A673 (cell line): Measurements from ENCODE around the gene SLC11A1. TPM values are rescaled to one million over a fixed set of nuclear protein-coding genes. Genes with fewer than 3 reads are reported as not detected.

Experiments
- BruUV-seq: library from RNA; stranded (reverse); fragments of 400-500 nt; replicated peaks from 2 replicates; lab custom pipeline; 2021; lab: Mats Ljungman, UMichigan
- CTCF ChIA-PET: fragments of 300-600 bp; sonication (Branson Sonifier 250); formaldehyde crosslinking; loops from one replicate; lab custom pipeline; 2022; ENCODE audit warnings: antibody characterized with exemption; lab: Charles Lee
- POLR2A ChIA-PET: fragments of 300-600 bp; sonication (Branson Sonifier 250); formaldehyde crosslinking; loops from one replicate; lab custom pipeline; 2022; ENCODE audit warnings: antibody characterized with exemption; ENCODE audit not compliant: low non-redundant PET; lab: Charles Lee
- DNase-seq: peaks from one replicate; pipeline ENCODE4 v3.0.0-alpha.2; 2015; ENCODE audit warnings: low spot score
- H3K27ac ChIP-seq: fragments of 200-600 bp; sonication (generic); 2 replicates; pipeline ENCODE4 v1.5.1; 2016; ENCODE audit warnings: mixed run types, low read depth, mild to moderate bottlenecking, mixed read lengths, antibody characterized with exemption, low read length; ENCODE audit not compliant: poor library complexity, severe bottlenecking
- H3K27me3 ChIP-seq: fragments of 200-600 bp; sonication (generic); replicated peaks from 2 replicates; pipeline ENCODE4 v1.6.1; 2017; ENCODE audit warnings: mixed run types, low read depth, mild to moderate bottlenecking, mixed read lengths, antibody characterized with exemption, low read length; ENCODE audit not compliant: insufficient read depth, poor library complexity
- H3K36me3 ChIP-seq: fragments of 200-600 bp; sonication (generic); 2 replicates; pipeline ENCODE4 v1.6.1; 2016; ENCODE audit warnings: mixed run types, mild to moderate bottlenecking, mixed read lengths, antibody characterized with exemption, low read length; ENCODE audit not compliant: insufficient read depth, poor library complexity, severe bottlenecking
- H3K4me1 ChIP-seq: fragments of 200-600 bp; sonication (generic); 2 replicates; pipeline ENCODE4 v1.6.1; 2017; ENCODE audit warnings: mixed run types, mild to moderate bottlenecking, mixed read lengths, antibody characterized with exemption, low read length; ENCODE audit not compliant: insufficient read depth, poor library complexity, severe bottlenecking
- H3K4me3 ChIP-seq: fragments of 200-600 bp; sonication (generic); 2 replicates; pipeline ENCODE4 v1.5.1; 2016; ENCODE audit warnings: low read depth, mixed run types, mild to moderate bottlenecking, mixed read lengths, low read length; ENCODE audit not compliant: poor library complexity, severe bottlenecking
- H3K9me3 ChIP-seq: fragments of 200-600 bp; sonication (generic); 2 replicates; pipeline ENCODE4 v1.6.1; 2016; ENCODE audit warnings: mixed run types, low read depth, mild to moderate bottlenecking, mixed read lengths, antibody characterized with exemption, low read length; ENCODE audit not compliant: poor library complexity, severe bottlenecking
- EZH2 ChIP-seq: fragments of 200-600 bp; sonication (generic); IDR thresholded peaks from 2 replicates; pipeline ENCODE4 v1.6.1; 2017; ENCODE audit warnings: borderline replicate concordance, low read depth, mild to moderate bottlenecking, mixed read lengths, antibody characterized with exemption, low read length; ENCODE audit not compliant: poor library complexity, severe bottlenecking
- intact Hi-C: fragments of 100-400 bp; cut with micrococcal nuclease; formaldehyde crosslinking; loops from one replicate; pipeline ENCODE4 v1.10.0; 2022; ENCODE audit not compliant: unreplicated experiment
- total RNA-seq: library from RNA; stranded (reverse); gene quantifications from 2 replicates; pipeline ENCODE4 v1.2.3, GENCODE V29; 2021
- TF ChIP-seq, protein P1 (sequence below): fragments of 300-800, 200-600 bp; sonication (generic); conservative IDR thresholded peaks from 2 replicates; pipeline ENCODE4 v1.5.1; 2017; ENCODE audit warnings: low read depth, mild to moderate bottlenecking, antibody characterized with exemption, low read length, moderate library complexity, mixed read lengths

SLC11A1 gene
- total RNA-seq, 1 experiment from 2014 or later, result 0.09 TPM

DNA sequence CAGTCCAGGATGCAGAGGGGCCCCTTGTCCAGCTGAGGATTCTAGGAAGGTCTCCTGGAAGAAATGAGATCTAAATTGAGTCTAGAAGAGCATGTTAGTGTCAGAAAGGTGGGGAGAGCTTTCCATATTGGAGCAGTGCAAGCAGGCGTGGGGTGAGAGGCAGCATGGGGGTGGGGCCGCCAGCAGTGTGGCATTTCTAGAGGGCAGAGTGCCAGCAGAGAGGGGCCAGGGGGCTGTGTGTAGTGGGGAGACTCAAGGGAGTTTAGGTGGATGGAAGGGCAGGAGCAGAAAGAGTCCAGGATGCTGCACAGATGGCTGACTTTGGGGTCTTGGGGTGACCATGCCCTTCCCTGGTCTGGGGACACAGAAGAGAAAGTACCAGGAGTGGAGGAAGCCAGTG lies 39.0 kb downstream of the SLC11A1 start:
- Histone ChIP-seq H3K9me3 (no peaks in the 10 kb centered on the region), H3K4me1 (no peaks in the 10 kb centered on the region), H3K36me3 (no peaks in the 10 kb centered on the region), H3K27ac (no peak overlapping the region), H3K4me3 (no peak overlapping the region), H3K27me3 (no peaks in the 10 kb centered on the region)
- intact Hi-C loops, result no loop called here
- TF ChIP-seq EZH2, result no peak
- TF ChIP-seq, protein P1, sequence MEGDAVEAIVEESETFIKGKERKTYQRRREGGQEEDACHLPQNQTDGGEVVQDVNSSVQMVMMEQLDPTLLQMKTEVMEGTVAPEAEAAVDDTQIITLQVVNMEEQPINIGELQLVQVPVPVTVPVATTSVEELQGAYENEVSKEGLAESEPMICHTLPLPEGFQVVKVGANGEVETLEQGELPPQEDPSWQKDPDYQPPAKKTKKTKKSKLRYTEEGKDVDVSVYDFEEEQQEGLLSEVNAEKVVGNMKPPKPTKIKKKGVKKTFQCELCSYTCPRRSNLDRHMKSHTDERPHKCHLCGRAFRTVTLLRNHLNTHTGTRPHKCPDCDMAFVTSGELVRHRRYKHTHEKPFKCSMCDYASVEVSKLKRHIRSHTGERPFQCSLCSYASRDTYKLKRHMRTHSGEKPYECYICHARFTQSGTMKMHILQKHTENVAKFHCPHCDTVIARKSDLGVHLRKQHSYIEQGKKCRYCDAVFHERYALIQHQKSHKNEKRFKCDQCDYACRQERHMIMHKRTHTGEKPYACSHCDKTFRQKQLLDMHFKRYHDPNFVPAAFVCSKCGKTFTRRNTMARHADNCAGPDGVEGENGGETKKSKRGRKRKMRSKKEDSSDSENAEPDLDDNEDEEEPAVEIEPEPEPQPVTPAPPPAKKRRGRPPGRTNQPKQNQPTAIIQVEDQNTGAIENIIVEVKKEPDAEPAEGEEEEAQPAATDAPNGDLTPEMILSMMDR, result no peak
- CTCF ChIA-PET, result no interaction called here
- DNase-seq, result no peak
- POLR2A ChIA-PET, result no interaction called here
- no TSS peak for BruUV-seq

DNA sequence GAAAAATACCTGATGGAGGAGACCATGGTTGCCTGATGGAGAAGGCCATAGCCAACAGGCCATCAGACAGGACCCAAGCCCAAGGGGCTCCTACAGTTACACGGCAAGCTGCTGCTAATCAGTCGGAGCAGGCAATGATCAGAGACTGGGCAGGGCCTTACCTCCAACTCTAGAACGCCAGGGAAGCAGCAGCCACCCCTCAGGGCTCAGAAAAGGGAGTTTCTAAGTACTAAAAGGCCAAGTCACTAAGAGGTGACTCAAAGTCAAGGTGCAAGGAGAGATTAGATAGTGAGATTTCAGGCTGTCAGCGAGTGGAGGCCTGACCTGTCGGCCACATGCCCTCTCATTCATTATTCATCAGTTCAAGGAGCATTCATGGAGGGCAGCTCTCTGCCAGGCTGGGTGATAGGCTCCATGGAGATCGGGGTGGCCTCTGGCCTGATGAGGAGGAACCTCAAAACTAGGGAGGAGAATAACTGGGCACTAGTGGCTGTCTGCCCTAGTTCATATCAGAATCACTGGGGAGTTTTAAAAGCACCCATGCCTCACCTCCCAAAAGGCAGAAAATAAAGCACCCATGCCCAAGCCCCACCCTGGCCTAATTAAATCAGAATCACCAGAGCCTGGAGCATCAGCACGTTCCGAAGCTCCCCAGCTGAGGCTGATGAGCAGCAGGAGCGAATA lies 40.5 kb downstream of the SLC11A1 start:
- BruUV-seq, result no TSS peak
- CTCF ChIA-PET, result no interaction called here
- no peak overlapping the region for H3K4me3 ChIP-seq
- H3K4me1 ChIP-seq, result no peaks in the 10 kb centered on the region
- no peak for DNase-seq
- intact Hi-C loops, result no loop called here
- H3K27ac ChIP-seq, result no peak overlapping the region
- no peaks in the 10 kb centered on the region for H3K36me3 ChIP-seq
- H3K9me3 ChIP-seq, result no peaks in the 10 kb centered on the region
- TF ChIP-seq EZH2, result no peak
- TF ChIP-seq, protein P1, result no peak
- H3K27me3 ChIP-seq, result no peaks in the 10 kb centered on the region
- POLR2A ChIA-PET, result no interaction called here

DNA sequence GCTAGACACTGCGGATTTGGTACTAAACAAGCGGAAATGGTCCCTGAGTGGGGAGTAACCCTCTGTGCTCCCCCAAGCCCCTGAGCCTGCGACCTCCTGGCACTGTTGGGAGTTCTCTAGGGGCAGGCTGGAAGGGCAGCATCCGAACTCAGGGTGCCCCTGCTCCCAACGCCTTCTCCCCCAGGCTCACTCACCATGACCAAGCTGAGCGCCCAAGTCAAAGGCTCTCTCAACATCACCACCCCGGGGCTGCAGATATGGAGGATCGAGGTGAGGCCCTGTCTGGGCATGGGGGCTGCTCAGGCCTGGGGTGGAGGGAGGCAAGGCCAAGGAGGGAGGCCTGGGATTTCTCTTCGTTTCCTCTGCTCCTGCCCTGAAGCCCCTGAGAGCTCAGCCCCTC lies 41.5 kb downstream of the SLC11A1 start:
- no peaks in the 10 kb centered on the region for H3K9me3 ChIP-seq
- TF ChIP-seq EZH2, result no peak
- TF ChIP-seq, protein P1, result no peak
- no peaks in the 10 kb centered on the region for H3K27me3 ChIP-seq
- intact Hi-C loops, result no loop called here
- H3K36me3 ChIP-seq, result no peaks in the 10 kb centered on the region
- ChIA-PET CTCF (no interaction called here), POLR2A (no interaction called here)
- BruUV-seq, result no TSS peak
- DNase-seq, result no peak
- no peaks in the 10 kb centered on the region for H3K4me1 ChIP-seq
- no peak overlapping the region for H3K4me3 ChIP-seq
- H3K27ac ChIP-seq, result no peak overlapping the region
